ENCODE results near the gene PEDS1.

Gene PEDS1

GRCh38 chr20:50190251-50191064 lies 36.9 kb upstream of the PEDS1 start, which contains the start of gene CEBPB (continued):
- TF ChIP-seq, protein P1, sequence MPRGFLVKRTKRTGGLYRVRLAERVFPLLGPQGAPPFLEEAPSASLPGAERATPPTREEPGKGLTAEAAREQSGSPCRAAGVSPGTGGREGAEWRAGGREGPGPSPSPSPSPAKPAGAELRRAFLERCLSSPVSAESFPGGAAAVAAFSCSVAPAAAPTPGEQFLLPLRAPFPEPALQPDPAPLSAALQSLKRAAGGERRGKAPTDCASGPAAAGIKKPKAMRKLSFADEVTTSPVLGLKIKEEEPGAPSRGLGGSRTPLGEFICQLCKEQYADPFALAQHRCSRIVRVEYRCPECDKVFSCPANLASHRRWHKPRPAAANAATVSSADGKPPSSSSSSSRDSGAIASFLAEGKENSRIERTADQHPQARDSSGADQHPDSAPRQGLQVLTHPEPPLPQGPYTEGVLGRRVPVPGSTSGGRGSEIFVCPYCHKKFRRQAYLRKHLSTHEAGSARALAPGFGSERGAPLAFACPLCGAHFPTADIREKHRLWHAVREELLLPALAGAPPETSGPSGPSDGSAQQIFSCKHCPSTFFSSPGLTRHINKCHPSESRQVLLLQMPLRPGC (tag by site-specific recombination; IDR thresholded peaks at IDR 0.05), result no peak
- no peak for TF ChIP-seq ZNF423 (tag by site-specific recombination; IDR thresholded peaks at IDR 0.05)
- no peak for TF ChIP-seq ZNF621 (tag by site-specific recombination; IDR thresholded peaks at IDR 0.05)
- peak; percentile 48 for TF ChIP-seq ZNF654 (tag by site-specific recombination; IDR thresholded peaks at IDR 0.05; ENCODE audit: low read depth)
- TF ChIP-seq OVOL3 (tag by site-specific recombination; IDR thresholded peaks at IDR 0.05), result no peak
- no peak for TF ChIP-seq YY2 (tag by site-specific recombination; IDR thresholded peaks at IDR 0.05)

- ChIA-PET POLR2A (interaction anchor here (0.7 to 1.7 kb wide), 2 partner anchors 145 to 535 kb away, joined by 3 to 4 read pairs; no protein-coding TSS in a partner anchor), CTCF (interaction anchor here (0.5 to 6.8 kb wide), 6 partner anchors 11 to 386 kb away, joined by 3 to 106 read pairs (median 4); no protein-coding TSS in a partner anchor)
- peak overlapping the region; percentile 61 for H3K4me3 ChIP-seq (ENCODE audit: low read depth, low read length)
- peaks cover 10% of the 10 kb centered on the region for H3K4me1 ChIP-seq (ENCODE audit: control insufficient read depth, insufficient read depth, low read length)
- H3K36me3 ChIP-seq (ENCODE audit: control insufficient read depth in 2 of 2, insufficient read depth in 1 of 2, low read length in 2 of 2), result peaks cover 0 to 6% of the 10 kb centered on the region in 2 experiments; a peak in 1 of 3 replicates
- no peaks in the 10 kb centered on the region for H3K9me3 ChIP-seq (ENCODE audit: control insufficient read depth, insufficient read depth, low read depth, low read length)
- no peak overlapping the region for H3K27ac ChIP-seq (ENCODE audit: extremely low read depth, low read depth, low read length)
- TF ChIP-seq ZNF571 (tag by site-specific recombination; IDR thresholded peaks at IDR 0.05), result no peak
- no peak for TF ChIP-seq ZNF175 (tag by site-specific recombination; IDR thresholded peaks at IDR 0.05)
- no peak for TF ChIP-seq ZNF133 (tag by site-specific recombination; IDR thresholded peaks at IDR 0.05)
- no peak for TF ChIP-seq IKZF3 (tag by site-specific recombination; IDR thresholded peaks at IDR 0.05)
- TF ChIP-seq, protein P2, sequence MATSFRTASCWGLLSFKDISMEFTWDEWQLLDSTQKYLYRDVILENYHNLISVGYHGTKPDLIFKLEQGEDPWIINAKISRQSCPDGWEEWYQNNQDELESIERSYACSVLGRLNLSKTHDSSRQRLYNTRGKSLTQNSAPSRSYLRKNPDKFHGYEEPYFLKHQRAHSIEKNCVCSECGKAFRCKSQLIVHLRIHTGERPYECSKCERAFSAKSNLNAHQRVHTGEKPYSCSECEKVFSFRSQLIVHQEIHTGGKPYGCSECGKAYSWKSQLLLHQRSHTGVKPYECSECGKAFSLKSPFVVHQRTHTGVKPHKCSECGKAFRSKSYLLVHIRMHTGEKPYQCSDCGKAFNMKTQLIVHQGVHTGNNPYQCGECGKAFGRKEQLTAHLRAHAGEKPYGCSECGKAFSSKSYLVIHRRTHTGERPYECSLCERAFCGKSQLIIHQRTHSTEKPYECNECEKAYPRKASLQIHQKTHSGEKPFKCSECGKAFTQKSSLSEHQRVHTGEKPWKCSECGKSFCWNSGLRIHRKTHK (tag by site-specific recombination; IDR thresholded peaks at IDR 0.05), result no peak
- 0 out of 2 replicates have a peak, but pooled peaks have one; percentile 25 for TF ChIP-seq ZNF2 (tag by site-specific recombination; IDR thresholded peaks at IDR 0.05)
- TF ChIP-seq KLF8 (tag by site-specific recombination; IDR thresholded peaks at IDR 0.05), result peak; percentile 80; the same call in 1 of the 2 replicates
- TF ChIP-seq ZSCAN18 (tag by site-specific recombination; IDR thresholded peaks at IDR 0.05), result no peak
- no peak for TF ChIP-seq YY1 (tag by site-specific recombination; IDR thresholded peaks at IDR 0.05)
- TF ChIP-seq, protein P3, sequence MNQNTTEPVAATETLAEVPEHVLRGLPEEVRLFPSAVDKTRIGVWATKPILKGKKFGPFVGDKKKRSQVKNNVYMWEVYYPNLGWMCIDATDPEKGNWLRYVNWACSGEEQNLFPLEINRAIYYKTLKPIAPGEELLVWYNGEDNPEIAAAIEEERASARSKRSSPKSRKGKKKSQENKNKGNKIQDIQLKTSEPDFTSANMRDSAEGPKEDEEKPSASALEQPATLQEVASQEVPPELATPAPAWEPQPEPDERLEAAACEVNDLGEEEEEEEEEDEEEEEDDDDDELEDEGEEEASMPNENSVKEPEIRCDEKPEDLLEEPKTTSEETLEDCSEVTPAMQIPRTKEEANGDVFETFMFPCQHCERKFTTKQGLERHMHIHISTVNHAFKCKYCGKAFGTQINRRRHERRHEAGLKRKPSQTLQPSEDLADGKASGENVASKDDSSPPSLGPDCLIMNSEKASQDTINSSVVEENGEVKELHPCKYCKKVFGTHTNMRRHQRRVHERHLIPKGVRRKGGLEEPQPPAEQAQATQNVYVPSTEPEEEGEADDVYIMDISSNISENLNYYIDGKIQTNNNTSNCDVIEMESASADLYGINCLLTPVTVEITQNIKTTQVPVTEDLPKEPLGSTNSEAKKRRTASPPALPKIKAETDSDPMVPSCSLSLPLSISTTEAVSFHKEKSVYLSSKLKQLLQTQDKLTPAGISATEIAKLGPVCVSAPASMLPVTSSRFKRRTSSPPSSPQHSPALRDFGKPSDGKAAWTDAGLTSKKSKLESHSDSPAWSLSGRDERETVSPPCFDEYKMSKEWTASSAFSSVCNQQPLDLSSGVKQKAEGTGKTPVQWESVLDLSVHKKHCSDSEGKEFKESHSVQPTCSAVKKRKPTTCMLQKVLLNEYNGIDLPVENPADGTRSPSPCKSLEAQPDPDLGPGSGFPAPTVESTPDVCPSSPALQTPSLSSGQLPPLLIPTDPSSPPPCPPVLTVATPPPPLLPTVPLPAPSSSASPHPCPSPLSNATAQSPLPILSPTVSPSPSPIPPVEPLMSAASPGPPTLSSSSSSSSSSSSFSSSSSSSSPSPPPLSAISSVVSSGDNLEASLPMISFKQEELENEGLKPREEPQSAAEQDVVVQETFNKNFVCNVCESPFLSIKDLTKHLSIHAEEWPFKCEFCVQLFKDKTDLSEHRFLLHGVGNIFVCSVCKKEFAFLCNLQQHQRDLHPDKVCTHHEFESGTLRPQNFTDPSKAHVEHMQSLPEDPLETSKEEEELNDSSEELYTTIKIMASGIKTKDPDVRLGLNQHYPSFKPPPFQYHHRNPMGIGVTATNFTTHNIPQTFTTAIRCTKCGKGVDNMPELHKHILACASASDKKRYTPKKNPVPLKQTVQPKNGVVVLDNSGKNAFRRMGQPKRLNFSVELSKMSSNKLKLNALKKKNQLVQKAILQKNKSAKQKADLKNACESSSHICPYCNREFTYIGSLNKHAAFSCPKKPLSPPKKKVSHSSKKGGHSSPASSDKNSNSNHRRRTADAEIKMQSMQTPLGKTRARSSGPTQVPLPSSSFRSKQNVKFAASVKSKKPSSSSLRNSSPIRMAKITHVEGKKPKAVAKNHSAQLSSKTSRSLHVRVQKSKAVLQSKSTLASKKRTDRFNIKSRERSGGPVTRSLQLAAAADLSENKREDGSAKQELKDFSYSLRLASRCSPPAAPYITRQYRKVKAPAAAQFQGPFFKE (tag by site-specific recombination; IDR thresholded peaks at IDR 0.05; ENCODE audit: borderline replicate concordance), result no peak
- TF ChIP-seq KLF7 (tag by site-specific recombination; IDR thresholded peaks at IDR 0.05; ENCODE audit: borderline replicate concordance), result no peak
- TF ChIP-seq REPIN1 (tag by site-specific recombination; IDR thresholded peaks at IDR 0.05; ENCODE audit: low read depth), result no peak
- TF ChIP-seq ZFHX2 (tag by site-specific recombination; conservative IDR thresholded peaks at IDR 0.05), result no peak
- TF ChIP-seq ZNF785 (tag by site-specific recombination; IDR thresholded peaks at IDR 0.05), result no peak
- 0 out of 2 replicates have a peak, but pooled peaks have one; percentile 20 for TF ChIP-seq KLF1 (tag by site-specific recombination; IDR thresholded peaks at IDR 0.05)
- TF ChIP-seq GLIS2 (tag by site-specific recombination; IDR thresholded peaks at IDR 0.05), result peak; percentile 34
- TF ChIP-seq ZNF555 (tag by site-specific recombination; conservative IDR thresholded peaks at IDR 0.05), result no peak
- TF ChIP-seq ZBTB8A (tag by site-specific recombination; IDR thresholded peaks at IDR 0.05), result no peak
- TF ChIP-seq ZFP41 (tag by site-specific recombination; IDR thresholded peaks at IDR 0.05; ENCODE audit: borderline replicate concordance), result no peak
- no peak for TF ChIP-seq ZNF157 (tag by site-specific recombination; IDR thresholded peaks at IDR 0.05)
Measured at GRCh38 chr20:50189681-50190250, 36.2 kb upstream of the PEDS1 start.
